Smooth muscle cell (in vitro differentiated cells): ENCODE measurements around the gene FHIP1B. TPM values are rescaled to one million over a fixed set of nuclear protein-coding genes. Genes with fewer than 3 reads are reported as not detected.
"Not testable (repeated sequence)": the region's sequence is repeated elsewhere in the genome, so short reads cannot be mapped to it uniquely, and the experiment has no call there.

Source experiments
- DNase-seq: peaks from one replicate; lab custom pipeline; 2025; ENCODE audit not compliant: unreplicated experiment; lab: John Stamatoyannopoulos, UW
- H2AFZ ChIP-seq: fragments of 200-600 bp; sonication (generic); 2 replicates; pipeline ENCODE4 v1.6.0; 2016; ENCODE audit warnings: antibody characterized with exemption, low read depth, mild to moderate bottlenecking
- H3F3A ChIP-seq: fragments of 200-600 bp; sonication (generic); 2 replicates; pipeline ENCODE4 v1.6.0; 2017; ENCODE audit warnings: antibody characterized with exemption, low read depth
- H3K27ac ChIP-seq: fragments of 200-600 bp; sonication (generic); 2 replicates; pipeline ENCODE4 v1.5.1; 2016; ENCODE audit warnings: low read depth, mild to moderate bottlenecking
- H3K27me3 ChIP-seq: fragments of 200-600 bp; sonication (generic); 2 replicates; pipeline ENCODE4 v1.6.1; 2016; ENCODE audit warnings: low read depth, mild to moderate bottlenecking
- H3K36me3 ChIP-seq: fragments of 200-600 bp; sonication (generic); 2 replicates; pipeline ENCODE4 v1.5.1; 2016; ENCODE audit warnings: low read depth
- H3K4me1 ChIP-seq: fragments of 200-600 bp; sonication (generic); 2 replicates; pipeline ENCODE4 v1.5.1; 2016; ENCODE audit warnings: low read depth
- H3K4me2 ChIP-seq: fragments of 200-600 bp; sonication (generic); 2 replicates; pipeline ENCODE4 v1.6.0; 2016; ENCODE audit warnings: mild to moderate bottlenecking
- H3K4me3 ChIP-seq: fragments of 200-600 bp; sonication (generic); 2 replicates; pipeline ENCODE4 v1.5.1; 2016; ENCODE audit warnings: mild to moderate bottlenecking
- H3K79me2 ChIP-seq: fragments of 200-600 bp; sonication (generic); 2 replicates; pipeline ENCODE4 v1.6.0; 2016; ENCODE audit warnings: low read depth, mild to moderate bottlenecking
- H3K9ac ChIP-seq: fragments of 200-600 bp; sonication (generic); 2 replicates; pipeline ENCODE4 v1.6.0; 2016; ENCODE audit warnings: low read depth
- H3K9me3 ChIP-seq: fragments of 200-600 bp; sonication (generic); replicated peaks from 2 replicates; pipeline ENCODE4 v1.5.1; 2016; ENCODE audit warnings: low read depth
- H4K20me1 ChIP-seq: fragments of 200-600 bp; sonication (generic); 2 replicates; pipeline ENCODE4 v1.6.0; 2016; ENCODE audit warnings: low read depth
- CTCF ChIP-seq: fragments of 200-600 bp; sonication (generic); IDR thresholded peaks from 2 replicates; pipeline ENCODE4 v1.5.1; 2017; ENCODE audit warnings: borderline replicate concordance, mild to moderate bottlenecking, antibody characterized with exemption; ENCODE audit not compliant: insufficient read depth, poor library complexity, severe bottlenecking
- WGBS: methylation state at CpG from one replicate; pipeline ENCODE4 v1.1.7; 2016; ENCODE audit warnings: low lambda C conversion rate; 5-methylcytosine and 5-hydroxymethylcytosine counted together
- polyA plus RNA-seq: library from polyadenylated mRNA; unstranded; fragments of >200 nt; fragmentation: Nextera tagmentation; extraction: Ambion mirVana; gene quantifications from 2 replicates; pipeline ENCODE4 v1.2.1, GENCODE V29; 2016
- total RNA-seq: library from RNA; depleted of rRNA; stranded (reverse); fragments of >200 nt; gene quantifications from 2 replicates; pipeline ENCODE4 v1.2.3, GENCODE V29; 2014

FHIP1B gene
- 16.2 and 17.9 TPM in 2 replicates for total RNA-seq
- 16.2 and 22.1 TPM in 2 replicates for polyA plus RNA-seq

GRCh38 chr11:6234387-6235107 is at the start of gene FHIP1B:
FHIP1B (minus strand) TSS chr11:6234636; CDS start chr11:6224516, 10,120 bp downstream.
- Histone ChIP-seq H3K4me2 (peak within 1 kb of the TSS; percentile 93), H3K27ac (peak within 1 kb of the TSS; percentile 82), H3K27me3 (no peaks in the 10 kb centered on the region), H3K4me1 (peaks cover 7% of the 10 kb centered on the region), H2AFZ (peak within 1 kb of the TSS; percentile 87), H3K36me3 (no peaks in the 10 kb centered on the region), H3K79me2 (peaks cover 46% of the 10 kb centered on the region), H3K4me3 (peak within 1 kb of the TSS; percentile 84), H3K9ac (peak within 1 kb of the TSS; percentile 92), H4K20me1 (peaks cover 14% of the 10 kb centered on the region), H3K9me3 (no peaks in the 10 kb centered on the region), H3F3A (peaks cover 5% of the 10 kb centered on the region)
- peak; percentile 95 for DNase-seq
- no peak for TF ChIP-seq CTCF
- WGBS: 2% methylated on average over 60 of the region's 62 CpGs

- H3K79me2 ChIP-seq: no peaks in the 10 kb centered on the region
- H3K9ac ChIP-seq: no peak overlapping the region
- no peak overlapping the region for H3K4me2 ChIP-seq
- H3K36me3 ChIP-seq: no peaks in the 10 kb centered on the region
- H3K27ac ChIP-seq: no peak overlapping the region
- DNase-seq: no peak
- TF ChIP-seq CTCF: no peak
- peaks cover 7% of the 10 kb centered on the region for H3K4me1 ChIP-seq
- WGBS: 82% methylated on average over 4 of the region's 4 CpGs
- no peak overlapping the region for H3K4me3 ChIP-seq
- no peaks in the 10 kb centered on the region for H3K9me3 ChIP-seq
- H3F3A ChIP-seq: no peaks in the 10 kb centered on the region
- no peak overlapping the region for H2AFZ ChIP-seq
- no peaks in the 10 kb centered on the region for H3K27me3 ChIP-seq
- no peaks in the 10 kb centered on the region for H4K20me1 ChIP-seq
Observed at GRCh38 chr11:6283453-6284023, 49.1 kb upstream of the FHIP1B start.

GRCh38 chr11:6280809-6281208 is 46.4 kb upstream of the FHIP1B start:
- WGBS: 42% methylated on average over 7 of the region's 7 CpGs
- not testable (repeated sequence) for H3K9me3 ChIP-seq, H3K79me2 ChIP-seq, H2AFZ ChIP-seq, DNase-seq, H3K4me1 ChIP-seq, H3K27ac ChIP-seq, H3F3A ChIP-seq, H3K4me3 ChIP-seq, H3K36me3 ChIP-seq, H3K9ac ChIP-seq, H3K4me2 ChIP-seq, H3K27me3 ChIP-seq, H4K20me1 ChIP-seq

- H3K27me3 ChIP-seq: no peaks in the 10 kb centered on the region
- no peak overlapping the region for H3K4me3 ChIP-seq
- H3K27ac ChIP-seq: no peak overlapping the region
- no peaks in the 10 kb centered on the region for H4K20me1 ChIP-seq
- H2AFZ ChIP-seq: peak overlapping the region; percentile 80
- 58% methylated on average over 4 of the region's 4 CpGs for WGBS
- DNase-seq: no peak
- no peaks in the 10 kb centered on the region for H3K36me3 ChIP-seq
- H3K9me3 ChIP-seq: no peaks in the 10 kb centered on the region
- TF ChIP-seq CTCF: no peak
- no peaks in the 10 kb centered on the region for H3F3A ChIP-seq
- peaks cover 6% of the 10 kb centered on the region for H3K4me1 ChIP-seq
- no peak overlapping the region for H3K4me2 ChIP-seq
- H3K79me2 ChIP-seq: no peaks in the 10 kb centered on the region
- H3K9ac ChIP-seq: no peak overlapping the region
Observed at GRCh38 chr11:6273188-6273587, 38.8 kb upstream of the FHIP1B start.
